Measurements from ENCODE around the gene GRIK3.

- TF ChIP-seq, protein P1, sequence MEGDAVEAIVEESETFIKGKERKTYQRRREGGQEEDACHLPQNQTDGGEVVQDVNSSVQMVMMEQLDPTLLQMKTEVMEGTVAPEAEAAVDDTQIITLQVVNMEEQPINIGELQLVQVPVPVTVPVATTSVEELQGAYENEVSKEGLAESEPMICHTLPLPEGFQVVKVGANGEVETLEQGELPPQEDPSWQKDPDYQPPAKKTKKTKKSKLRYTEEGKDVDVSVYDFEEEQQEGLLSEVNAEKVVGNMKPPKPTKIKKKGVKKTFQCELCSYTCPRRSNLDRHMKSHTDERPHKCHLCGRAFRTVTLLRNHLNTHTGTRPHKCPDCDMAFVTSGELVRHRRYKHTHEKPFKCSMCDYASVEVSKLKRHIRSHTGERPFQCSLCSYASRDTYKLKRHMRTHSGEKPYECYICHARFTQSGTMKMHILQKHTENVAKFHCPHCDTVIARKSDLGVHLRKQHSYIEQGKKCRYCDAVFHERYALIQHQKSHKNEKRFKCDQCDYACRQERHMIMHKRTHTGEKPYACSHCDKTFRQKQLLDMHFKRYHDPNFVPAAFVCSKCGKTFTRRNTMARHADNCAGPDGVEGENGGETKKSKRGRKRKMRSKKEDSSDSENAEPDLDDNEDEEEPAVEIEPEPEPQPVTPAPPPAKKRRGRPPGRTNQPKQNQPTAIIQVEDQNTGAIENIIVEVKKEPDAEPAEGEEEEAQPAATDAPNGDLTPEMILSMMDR (conservative IDR thresholded peaks at IDR 0.05; ENCODE audit: low read depth, low read length), result no peak
- no peak for TF ChIP-seq EZH2 (IDR thresholded peaks at IDR 0.05; ENCODE audit: low read length, unreplicated experiment)
Measured at GRCh38 chr1:36925251-36925650, 109.1 kb downstream of the GRIK3 start.
